ENCODE data around the gene LMO4.

DNA sequence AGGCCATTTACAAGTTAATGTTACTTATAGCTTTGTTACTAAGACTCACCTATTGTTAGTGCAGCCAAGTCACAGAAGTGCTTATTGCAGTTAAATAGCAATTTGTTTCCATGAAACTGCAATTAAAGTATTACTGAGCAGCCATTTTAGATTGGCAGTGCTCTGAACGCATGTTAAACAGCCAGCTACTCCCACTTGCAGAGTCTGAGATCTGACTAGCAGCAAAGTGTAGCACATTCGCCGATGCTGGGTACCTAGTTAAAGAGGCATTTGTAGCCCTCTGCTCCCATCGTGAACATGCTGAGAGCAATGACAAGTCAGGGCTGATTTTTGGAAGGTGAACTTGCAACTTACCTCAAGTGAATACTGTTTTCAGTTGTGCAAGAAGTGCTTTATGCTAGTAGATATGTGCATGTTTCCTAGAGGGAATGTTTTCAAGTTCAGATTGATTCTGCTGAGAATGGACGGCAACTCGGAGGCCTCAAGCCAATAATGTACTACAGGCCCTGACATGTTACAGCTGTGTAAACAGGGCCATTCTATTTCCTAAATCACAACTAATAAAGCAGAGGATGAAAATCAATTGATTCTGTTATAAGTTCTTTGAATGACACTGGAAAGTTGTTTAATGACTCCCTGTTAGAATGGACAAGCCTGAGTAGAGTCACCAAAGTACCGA is 19.8 kb downstream of the LMO4 start:
- TF ChIP-seq, protein P1, sequence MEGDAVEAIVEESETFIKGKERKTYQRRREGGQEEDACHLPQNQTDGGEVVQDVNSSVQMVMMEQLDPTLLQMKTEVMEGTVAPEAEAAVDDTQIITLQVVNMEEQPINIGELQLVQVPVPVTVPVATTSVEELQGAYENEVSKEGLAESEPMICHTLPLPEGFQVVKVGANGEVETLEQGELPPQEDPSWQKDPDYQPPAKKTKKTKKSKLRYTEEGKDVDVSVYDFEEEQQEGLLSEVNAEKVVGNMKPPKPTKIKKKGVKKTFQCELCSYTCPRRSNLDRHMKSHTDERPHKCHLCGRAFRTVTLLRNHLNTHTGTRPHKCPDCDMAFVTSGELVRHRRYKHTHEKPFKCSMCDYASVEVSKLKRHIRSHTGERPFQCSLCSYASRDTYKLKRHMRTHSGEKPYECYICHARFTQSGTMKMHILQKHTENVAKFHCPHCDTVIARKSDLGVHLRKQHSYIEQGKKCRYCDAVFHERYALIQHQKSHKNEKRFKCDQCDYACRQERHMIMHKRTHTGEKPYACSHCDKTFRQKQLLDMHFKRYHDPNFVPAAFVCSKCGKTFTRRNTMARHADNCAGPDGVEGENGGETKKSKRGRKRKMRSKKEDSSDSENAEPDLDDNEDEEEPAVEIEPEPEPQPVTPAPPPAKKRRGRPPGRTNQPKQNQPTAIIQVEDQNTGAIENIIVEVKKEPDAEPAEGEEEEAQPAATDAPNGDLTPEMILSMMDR (IDR thresholded peaks at IDR 0.05 in 4 of 5, conservative IDR thresholded peaks at IDR 0.05 in 1 of 5), result no peak
- TF ChIP-seq POLR2A (IDR thresholded peaks at IDR 0.05), result no peak

All from gastrocnemius medialis (tissue), 4 donors.